GM19238 (cell line): ENCODE measurements around the gene CSDE1.

Source experiments
- DNase-seq: peaks from one replicate; pipeline ENCODE4 v3.0.0; 2011; ENCODE audit warnings: low spot score; ENCODE audit not compliant: insufficient read length

CSDE1 gene

DNA sequence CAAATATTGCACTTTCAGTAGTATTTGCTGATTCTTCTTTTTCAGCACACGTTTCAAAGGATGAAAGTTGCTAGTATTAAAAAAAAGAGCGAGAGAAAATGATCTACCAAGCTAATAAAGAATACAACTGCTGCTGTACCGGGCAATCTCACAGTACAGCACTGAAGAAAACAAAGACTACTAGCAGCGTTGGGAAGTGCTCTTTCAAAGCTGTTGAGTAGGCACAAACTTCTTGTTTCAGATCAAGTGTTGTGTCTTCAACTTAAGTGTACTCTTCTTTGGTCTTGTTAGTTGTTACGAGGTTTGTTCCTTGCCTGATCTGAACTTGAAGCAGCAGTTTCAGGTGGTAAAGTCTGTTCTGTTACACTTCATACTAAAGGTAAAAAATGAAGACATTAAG is 7.9 kb downstream of the CSDE1 start:
- no peak for DNase-seq

DNA sequence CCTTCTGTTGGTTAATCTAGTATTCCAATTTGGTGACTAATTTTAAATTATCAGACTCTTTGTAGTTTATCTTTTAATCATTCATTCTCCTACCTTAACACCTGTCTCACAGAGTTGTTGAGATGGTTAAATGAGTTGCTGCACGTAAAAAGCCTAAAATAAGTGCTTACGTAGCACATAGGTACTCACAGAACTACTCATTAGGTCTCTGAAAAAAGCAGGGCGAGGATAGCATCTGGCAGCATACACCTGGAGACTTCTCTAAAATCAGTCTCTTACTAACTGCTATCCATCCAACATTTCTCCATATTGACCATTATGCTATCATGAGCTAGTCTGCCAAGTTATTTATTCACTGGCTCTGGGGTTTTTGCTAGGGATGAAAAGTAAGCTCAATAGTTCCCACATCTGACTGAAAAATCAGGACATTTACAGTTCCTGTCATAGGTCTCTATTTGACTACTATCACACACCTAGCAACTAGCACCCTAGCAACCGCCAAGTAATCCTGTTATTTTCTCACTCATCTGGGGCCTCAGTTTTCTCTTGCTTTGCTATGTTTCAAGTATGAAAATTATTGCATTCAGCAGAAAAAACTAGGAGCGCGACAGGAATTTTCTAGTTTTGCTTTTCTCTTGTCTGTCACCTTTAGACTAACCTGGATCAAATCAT is 11.2 kb downstream of the CSDE1 start:
- no peak for DNase-seq

DNA sequence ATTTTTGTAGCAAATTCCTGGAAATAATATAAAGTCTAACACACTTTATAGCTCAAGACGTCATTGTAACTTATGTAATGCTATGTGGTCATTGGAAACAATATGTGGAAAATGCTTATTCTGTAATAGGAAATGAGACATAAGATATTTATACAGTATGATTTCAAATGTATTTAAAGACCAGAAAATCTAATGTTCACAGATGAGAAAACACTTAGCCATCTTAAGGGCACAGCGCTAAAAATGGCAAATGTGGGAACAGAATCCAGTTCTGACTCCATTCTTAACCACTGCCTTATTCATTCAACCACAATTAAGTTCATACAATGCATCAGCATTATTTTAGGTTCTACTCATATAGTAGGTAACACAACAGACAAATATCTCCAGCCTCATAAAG is 12.5 kb downstream of the CSDE1 start:
- DNase-seq: no peak

DNA sequence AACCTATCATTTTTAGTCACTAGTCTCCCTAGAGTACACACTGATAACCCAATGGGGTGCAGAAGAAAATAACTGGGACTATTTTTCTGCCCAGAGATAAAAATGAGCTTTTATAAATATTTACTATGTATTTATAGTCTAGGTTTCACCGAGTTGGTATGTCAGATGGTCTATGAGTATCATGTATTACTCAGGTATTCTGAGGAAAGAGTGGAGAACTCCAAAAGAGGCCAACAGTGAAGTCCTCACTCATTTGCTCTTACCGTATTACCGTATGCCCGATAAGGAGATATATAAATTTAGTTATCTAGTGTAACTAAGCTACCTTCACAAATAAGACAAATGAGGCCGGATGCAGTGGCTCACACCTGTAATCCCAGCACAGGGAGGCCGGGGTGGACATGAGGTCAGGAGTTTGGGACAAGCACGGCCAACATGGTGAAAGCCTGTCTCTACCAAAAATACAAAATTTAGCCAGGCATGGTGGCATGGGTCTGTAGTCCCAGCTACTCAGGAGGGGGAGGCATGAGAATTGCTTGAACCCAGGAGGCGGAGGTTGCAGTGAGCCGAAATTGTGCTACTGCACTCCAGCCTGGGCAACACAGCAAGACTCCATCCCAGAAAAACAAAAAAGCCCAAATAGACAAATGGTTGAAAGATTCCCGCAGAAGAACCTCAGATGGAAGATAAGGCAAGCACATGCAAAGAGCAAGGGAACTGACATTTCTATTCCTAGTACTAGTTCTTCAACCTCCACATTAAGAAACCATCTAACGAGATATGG is 15.6 kb downstream of the CSDE1 start:
- no peak for DNase-seq

DNA sequence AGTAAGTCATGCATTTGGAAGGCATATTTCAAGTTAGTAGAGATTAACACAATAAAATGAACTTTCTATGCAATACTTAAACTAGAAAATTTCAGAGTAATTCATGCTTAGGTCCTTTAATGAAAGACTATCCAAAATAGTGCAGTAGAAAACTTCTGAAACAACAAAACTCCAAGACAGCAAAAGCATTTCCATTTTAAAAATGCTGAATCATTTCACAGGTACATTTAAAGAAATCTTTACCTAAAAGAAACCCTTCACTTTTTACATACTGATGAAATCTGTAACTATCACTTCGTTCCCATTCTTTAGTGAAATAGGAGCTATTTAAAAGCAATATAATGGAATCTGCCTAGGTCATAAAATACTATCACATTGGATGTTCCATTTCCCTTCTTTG is 17.5 kb downstream of the CSDE1 start:
- no peak for DNase-seq

DNA sequence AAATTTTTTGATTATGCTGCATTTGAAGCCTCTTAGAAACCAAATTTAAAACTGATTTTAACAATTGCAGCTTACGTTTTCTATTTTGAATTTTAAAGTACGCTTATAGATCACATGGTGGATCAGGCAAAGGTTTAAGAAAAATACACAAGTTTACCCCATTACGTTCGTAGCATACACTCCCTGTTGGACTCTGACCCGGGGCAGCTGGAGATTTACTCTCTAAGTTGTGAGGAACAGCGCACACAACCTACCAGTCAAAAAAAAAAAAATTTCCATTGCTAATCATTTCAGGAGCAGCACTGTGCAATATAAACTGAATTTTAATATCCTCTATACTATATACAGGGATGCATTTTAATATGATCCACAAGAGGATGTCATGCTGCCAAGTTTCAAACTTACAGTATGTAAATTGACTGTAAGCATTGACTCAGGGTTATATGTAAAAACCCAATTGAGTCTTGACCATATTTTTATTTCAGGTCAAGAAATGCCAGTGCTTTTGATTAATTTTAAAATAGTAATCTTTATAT is 20.4 kb downstream of the CSDE1 start:
- DNase-seq: no peak

DNA sequence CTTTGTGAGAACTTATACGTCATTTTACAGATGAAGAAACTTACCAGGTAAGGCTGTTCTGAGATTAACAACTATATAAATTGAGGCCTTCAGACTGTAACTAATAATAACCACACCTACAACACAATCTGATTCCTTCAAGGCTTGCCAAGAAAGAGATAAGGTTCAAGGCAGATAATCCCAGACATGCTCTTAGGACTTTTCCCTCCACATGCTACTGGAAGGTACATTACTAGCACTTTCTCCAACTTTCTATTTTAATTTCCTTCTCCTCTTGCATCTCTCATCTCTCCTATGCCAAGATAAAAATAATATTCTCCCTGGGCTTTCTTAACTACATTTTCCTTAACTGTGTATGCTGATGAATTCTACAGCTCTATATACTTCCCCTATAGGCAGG is 22.3 kb downstream of the CSDE1 start:
- DNase-seq: no peak

DNA sequence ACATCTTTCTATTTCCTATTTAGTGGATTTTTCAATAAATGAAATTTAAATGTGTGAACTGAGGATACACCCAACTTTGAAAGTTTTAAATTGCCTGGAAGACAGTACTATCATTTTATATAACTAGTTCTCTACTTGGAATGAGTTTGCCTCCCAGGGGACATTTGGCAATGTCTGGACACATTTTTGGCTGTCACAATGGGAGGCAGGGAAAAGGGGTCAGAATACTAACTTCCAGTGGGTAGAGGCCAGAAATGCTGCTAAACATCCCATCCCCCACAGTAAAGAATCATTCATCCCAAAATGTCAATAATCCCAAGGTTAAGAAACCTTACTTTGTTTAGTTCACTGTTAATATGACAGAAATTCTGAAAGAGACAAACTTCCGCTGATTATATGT is 28.0 kb downstream of the CSDE1 start:
- no peak for DNase-seq

DNA sequence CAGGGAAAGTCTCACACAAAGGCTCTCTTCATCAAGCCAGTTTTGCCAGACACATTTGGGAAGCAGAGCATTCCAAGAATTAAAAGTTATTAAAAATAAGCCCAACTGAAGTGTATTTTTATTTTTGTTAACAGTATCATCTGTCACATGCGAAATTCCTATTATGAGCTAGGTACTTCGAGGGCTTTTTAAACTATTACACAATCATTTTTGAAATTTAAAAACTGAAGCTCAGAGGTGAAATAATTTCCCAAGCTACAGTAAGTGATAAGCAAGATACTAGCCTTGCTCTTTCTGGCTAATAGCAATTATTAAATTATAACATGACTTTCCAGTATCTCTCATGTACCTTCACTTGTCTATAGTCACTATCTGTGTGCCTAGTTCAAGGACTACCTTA is 29.2 kb downstream of the CSDE1 start:
- DNase-seq: no peak

DNA sequence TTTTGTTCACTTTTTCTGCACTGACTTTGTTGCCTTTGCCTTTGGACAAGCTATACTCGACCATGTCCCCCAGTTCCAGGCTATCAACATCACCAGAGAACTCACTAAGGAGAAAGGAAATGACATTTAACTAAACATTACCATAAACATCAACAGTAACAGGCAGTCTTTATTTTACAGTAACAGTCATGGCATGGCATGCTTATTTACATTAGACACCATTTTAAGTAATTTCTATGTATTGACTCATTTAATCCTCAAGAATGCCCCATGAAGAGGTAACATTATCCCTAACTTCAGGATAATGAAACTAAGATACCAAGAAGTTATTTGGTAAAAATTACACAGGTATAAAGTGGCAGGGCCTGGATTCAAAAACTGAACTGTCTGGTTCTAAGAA is 32.6 kb downstream of the CSDE1 start:
- no peak for DNase-seq

DNA sequence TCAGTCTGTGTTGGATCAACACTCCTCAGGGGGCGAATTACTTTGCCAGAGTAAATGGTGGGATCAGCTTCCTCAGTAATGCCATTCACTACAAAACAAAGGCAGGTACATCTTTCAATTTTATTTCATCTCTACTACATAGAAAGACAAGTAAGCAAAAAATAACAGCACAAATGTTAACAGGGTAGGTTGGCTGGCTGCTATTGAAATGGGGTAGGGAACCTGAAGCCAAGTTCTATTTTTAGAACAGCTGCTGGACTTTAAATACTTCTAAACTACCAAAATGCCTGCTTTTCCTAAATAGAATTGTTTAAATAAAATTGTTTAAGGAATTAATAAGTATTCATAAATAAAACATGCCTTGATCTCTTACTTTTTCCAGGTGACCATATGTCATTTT is 33.9 kb downstream of the CSDE1 start:
- DNase-seq: no peak

DNA sequence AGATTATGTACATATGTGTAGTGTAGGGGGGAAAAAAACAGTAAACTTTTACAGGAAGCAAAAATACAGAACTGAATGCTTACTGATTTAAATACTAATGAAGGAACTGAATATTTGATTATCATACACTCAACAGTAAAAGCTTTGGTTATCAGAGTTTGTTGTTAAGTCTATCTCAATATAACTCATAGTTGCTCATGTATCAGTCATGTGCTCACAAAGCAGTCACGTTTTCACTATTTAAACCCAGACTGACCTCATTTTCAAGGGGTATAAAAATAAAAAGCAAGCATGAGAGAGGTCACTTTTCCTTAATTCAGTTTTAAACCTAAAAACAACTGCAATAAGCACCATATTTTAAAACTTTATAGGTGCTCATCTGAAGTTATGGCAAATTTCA is 34.3 kb downstream of the CSDE1 start:
- DNase-seq: no peak

DNA sequence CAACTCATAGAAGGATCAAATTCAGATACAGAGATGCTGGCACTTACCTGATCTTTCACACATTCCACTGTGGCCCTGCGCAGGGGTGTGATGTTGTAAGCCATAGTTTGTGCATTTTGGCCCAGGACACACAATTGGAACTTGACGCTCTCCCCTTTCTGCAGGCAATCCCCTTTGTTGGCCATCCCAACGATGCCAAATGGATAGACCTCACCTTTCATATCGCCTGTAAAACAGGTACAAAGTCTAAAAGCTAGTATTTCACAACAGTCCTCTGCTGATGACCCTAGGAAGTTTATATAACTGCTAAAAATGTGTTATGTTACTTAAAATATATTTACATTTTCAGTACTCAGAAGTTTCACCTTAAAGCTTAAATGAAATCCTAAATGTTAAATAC is 37.3 kb downstream of the CSDE1 start:
- DNase-seq: no peak

DNA sequence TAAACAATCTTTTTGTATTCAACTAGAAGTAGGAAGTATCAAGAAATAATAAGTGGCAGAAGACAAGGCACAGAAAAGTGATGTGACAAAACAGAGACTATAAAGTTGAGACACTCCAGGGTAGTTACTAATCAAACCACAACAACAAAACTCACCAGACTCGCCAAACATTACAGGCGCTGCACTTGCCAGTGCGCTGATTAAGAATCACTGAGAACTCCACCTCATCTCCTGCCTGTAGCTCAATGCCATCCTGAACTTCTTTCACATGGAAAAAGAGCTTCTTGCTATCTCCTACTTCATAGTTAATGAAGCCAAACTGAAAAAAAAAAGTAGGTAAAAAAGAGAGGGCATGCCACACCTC is 38.4 kb downstream of the CSDE1 start:
- DNase-seq: no peak

DNA sequence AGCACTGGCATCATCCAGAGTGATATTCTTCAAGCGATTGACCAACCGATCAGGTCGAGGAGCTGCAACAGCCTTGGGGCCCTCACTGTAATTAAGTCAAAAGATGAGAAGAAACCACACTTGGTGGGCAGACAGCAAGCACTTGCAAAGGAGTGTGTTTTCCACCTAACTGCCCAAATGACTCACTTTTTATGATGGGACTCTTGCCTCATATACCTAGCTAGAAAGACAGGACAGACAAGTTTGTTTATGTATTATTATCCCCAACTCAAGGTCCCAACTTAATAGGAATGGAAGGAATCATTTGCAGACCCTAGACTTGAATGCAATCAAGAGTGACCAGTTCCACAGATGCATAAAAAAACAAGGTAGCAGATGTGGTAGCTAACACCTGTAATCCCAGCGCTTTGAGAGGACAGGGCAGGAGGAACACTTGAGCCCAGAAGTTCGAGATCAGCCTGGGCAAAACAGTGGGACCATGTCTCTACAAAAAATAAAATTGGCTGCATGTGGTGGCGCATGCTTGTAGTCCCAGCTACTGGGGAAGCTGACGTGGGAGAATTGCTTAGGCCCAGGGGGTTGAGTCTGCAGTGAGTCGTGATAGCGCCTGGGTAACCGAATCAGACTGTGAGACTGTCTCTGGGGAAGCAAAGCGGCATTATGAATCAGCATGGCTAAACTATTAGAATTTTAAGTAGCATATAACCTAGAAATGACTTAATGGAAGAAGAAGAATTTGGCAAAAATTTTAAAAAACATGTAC is 38.9 kb downstream of the CSDE1 start:
- no peak for DNase-seq

DNA sequence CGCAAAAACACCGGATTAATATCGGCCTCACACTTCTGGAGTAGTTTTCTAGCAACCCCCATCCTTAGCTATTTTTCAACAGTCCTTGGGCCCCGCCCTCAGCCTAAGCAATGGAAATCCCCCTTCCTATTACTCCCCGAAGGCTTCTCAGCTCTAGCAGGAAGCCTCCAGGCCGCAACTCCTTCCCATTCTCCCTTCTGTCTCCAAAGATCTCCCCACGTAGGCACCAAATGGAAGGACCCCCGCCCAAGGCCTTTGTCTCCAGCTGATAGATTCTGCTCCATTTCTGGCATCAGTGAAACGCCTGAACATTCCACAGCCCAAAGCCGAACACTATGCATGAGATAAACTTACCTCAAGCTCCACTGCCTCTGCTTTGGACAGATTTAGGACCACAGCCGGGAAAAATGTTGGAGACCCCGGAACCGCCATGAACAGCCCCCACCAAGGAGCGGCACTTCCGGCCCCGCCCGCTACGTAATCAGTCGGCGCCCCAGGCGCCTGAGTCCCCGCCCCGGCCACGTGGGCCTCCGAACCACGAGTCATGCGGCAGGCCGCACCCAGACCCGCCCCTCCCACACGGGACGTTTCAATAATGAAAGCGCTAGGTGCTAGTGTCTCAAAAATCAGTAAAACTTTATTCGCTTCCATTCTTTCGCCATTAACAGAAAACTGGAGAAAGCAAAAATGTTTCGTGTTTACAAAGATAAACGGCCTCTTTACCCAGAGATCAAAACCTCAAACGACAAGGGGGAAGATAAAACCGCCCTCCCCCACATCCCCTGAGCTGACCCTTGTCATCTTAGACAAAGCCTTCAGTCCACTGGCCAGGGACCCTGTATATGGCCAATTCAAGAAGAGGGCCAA is 41.2 kb downstream of the CSDE1 start, which contains the start of gene NRAS:
Gene NRAS, minus strand, starts transcription at position 468 of the 867 bp plus-strand sequence. CDS start 611 bp downstream, outside the sequence.
- DNase-seq: peak; percentile 81

DNA sequence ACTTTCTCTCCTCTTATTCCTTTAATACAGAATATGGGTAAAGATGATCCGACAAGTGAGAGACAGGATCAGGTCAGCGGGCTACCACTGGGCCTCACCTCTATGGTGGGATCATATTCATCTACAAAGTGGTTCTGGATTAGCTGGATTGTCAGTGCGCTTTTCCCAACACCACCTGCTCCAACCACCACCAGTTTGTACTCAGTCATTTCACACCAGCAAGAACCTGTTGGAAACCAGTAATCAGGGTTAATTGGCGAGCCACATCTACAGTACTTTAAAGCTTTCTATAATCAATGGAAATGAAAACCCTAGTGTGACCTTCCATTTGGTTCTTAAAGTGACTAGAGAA is 41.9 kb downstream of the CSDE1 start:
- DNase-seq: no peak

DNA sequence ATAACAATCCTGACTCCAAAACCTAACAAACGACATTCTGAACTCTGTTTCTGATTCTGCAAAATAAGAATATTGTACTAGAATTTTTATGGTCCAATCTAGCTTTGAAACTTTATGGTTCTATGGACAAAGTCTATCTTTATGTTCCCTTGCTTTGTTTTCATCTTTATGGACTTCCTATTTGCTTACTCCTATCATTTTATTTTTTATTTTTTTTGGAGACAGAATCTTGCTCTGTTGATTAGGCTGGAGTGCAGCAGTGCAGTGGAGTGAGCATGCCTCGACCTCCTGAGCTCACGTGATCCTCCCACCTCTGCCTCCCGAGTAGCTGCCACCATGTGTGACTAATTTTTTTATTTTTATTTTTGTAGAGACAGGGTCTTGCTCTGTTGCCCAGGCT is 44.8 kb downstream of the CSDE1 start:
- DNase-seq: no peak

DNA sequence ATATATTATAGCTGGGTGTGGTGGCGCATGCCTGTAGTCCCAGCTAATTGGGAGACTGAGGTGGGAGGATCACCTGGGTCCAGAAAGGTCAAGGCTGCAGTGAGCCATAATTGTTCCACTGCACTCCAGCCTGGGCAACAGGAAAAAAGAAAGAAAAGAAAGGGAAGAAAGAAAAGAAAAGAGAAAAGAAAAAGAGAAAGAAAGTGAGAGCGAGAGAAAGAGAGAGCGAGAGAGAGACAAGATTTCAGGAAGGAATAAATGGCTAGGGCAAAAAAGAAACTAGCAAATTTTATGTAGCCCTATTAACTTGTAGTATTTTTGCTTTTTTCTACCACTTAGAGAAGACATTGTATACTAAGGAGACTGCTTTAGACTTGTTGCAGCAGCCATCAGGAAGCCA is 47.4 kb downstream of the CSDE1 start:
- DNase-seq: no peak

DNA sequence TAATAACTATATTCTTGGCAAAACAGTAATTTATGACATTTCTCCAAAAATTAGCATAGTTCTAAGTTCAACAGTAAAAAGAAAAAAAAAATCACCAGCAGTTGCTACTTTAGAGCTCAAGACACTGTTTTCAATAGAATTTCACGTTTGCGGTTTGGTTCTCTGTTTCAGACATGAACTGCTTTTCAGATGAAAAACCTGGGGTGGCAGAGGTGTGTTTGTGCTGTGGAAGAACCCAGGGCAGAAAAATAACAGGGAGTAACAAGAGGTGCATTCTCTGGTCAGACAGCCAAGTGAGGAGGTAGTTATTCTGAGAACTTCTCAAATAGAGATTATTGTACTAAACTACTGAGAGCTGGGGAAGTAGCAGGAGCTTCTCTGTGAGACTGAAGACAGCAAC is 50.2 kb downstream of the CSDE1 start:
- no peak for DNase-seq

DNA sequence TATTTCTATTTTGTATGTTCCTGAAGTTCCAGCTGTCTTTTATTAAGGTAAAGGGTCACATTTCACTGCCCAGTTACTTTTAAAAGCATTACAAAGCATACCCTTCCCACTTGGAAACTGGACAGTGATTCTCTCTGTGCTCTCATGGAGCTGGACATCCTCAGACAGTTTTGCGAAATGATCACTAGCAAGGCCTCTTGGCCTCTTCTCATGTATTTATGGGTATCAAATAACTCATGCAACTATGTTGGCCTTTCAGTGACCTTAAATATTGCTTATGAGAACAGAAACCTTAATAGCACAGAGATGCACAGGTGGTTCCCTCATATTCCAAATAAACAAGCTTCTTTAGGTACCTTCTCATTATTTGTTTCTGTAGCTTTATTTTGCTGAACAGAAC is 54.5 kb downstream of the CSDE1 start:
- no peak for DNase-seq
